ENCODE measurements around the gene CPNE4.
"Not testable (repeated sequence)": the region's sequence is repeated elsewhere in the genome, so short reads cannot be mapped to it uniquely, and the experiment has no call there.

Gene CPNE4

GRCh38 chr3:131957511-131957910 lies 77.3 kb downstream of the CPNE4 start:
- DNase-seq, result no peak

GRCh38 chr3:131948806-131949205 lies 86.0 kb downstream of the CPNE4 start:
- no peak for DNase-seq

DNA sequence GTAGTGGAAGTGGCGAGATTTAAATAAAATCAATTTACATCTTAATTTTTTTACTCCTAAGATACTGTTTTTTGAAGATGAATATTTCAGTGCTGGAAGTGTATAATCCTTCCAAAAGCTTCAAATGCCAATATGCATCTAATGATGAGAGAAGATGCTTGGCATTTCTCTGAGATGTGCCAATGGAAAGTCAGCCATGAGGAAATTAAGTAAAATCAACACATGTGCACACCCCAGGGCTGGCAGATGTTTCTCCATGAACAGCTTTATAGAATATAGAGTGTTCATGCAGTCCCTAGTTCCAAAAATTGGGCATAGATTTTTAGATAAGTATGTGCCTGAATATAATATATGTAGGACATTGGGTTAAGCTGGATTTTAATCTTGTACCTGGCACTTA lies 90.1 kb downstream of the CPNE4 start:
- DNase-seq, result no peak

GRCh38 chr3:131933665-131934064 lies 101.1 kb downstream of the CPNE4 start:
- no peak for DNase-seq

DNA sequence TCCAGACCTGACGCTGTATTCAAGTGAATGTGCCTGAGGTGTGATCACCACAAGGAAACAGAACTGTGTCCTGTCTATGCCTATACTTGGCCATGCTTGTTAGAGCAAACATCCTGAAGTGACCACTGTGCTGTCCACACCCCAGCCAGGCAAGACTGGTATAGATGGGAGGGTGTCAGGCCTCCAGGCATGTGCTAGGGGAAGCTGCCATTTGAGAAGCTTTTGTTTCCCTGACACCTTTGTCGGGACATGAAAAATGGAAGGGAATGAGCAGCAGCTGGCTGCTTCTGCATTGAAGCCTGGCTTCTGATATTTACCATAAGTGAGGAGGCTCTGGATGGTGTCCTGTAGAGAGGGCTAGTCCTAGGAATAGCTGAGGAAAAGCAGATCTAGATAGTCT lies 106.2 kb downstream of the CPNE4 start:
- DNase-seq, result no peak

DNA sequence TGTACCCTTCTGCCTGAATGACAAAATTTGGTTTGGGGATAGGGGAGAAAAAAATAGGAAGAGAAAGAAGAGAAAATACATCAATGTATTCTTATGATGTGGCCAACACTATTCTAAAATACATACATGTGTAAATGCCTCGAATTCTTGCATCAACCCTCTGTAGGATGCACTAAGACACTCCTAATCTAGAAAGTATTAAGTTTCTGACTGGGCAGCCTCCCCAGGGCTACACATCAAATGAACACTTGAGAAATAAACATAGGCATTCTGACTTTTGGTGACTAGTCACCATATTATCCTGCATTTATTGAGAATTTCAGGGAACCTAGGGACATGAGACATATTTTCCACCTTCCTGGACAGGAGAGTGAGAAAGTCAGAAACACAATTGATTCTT lies 109.2 kb downstream of the CPNE4 start:
- DNase-seq, result no peak

DNA sequence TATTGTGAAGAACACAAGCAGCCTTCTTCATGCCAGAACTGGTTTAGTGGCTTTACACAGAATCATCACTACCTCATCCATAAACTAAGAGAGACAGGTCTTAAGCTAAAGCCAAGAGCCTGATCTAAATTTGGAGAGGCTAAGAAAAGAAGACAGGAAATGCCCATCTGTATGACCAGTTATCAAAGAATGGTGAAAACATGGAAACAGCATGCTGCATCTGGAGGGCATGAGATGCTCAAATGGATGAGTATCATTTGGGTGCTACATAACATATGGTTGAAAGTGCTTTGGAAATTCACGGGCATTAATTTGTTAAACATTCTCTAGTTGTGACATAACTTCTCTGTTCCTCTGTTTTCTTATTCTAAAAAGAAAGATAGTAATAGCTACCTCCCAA lies 112.5 kb downstream of the CPNE4 start:
- no peak for DNase-seq

DNA sequence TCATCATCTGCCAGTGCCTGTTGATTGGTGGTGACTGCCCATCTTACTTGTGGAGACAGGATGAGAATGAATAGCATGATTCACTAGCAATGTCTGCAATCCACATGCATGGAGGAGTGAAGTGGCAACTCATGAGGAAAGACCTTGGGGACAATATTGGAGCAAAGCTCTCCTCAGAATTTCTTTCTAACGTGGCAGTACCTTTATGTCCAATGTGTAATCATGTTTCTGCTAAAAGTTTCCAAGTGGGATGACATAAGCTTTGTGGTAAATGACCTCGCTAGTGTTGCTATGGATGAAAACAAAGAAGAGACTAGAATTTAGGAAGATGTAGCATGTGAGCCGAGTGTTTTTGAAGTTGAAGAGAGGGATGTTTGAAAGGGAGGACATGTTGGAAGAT lies 117.8 kb downstream of the CPNE4 start:
- DNase-seq, result no peak

DNA sequence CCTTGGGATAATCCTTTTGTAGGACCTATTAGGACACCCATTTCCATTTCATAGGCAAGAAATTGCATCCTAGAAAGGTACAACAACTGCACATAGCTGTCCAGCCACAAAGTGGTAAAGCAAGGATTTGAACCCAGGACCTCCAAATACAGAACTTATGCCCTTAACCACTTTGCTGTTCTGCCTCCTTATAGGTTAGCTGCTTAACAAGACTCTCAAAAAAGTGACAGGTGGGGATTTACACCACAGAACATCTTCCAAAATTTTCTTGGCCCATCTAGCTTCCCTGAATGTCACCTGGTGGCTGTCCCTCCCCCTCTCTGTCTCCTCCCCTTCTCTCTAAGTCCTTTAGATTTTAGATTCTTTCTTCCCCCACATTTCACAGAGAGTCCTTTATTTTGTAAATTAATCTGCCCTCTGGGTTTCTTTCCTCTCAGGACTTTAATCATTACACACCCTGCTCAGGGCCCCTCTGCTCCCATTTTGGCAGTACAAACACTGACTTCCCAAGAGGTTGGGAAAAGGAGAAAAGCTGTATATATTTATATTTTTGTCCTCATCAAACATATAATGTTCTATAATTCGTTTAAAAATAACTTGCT lies 120.6 kb downstream of the CPNE4 start:
- DNase-seq, result no peak

DNA sequence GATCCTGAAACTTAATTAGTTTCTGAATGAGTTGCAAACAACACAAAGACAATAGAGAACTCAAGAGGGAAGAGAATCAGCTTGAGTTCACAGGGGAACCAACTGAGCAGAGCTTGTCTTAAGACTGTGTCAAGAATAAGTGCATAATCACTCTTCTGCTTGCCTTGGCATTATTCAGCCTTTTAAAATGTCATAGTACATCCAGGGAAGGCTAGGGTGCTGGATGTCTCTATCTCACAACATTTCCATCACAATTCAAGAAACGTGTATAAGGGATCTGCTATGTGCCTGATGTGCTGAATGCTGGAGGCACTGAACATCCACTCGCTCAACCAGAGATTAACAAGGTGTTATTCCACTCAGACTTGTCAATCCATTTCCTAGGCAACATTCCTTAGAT lies 122.6 kb downstream of the CPNE4 start:
- no peak for DNase-seq

DNA sequence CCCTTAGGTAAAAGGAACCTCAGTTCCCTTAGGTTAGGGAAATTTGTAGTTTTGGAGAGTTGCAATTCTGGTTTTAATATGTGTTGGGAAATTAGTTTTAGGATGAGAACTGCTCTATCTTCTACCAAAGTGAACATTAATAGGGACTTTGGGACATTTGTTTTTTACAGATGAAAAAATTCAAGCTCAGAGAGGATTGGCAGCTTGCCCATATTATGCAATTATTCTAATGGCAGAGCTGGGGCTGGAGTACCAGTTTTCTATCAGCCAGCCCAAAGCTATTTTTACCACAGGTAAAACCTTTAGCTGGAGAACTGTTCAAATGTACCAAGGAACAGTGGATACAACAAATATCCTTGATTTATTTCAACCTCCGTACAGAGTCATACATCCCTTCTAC lies 127.0 kb downstream of the CPNE4 start:
- no peak for DNase-seq

- DNase-seq, result no peak
Observed at GRCh38 chr3:131903988-131904415, 130.8 kb downstream of the CPNE4 start.

GRCh38 chr3:131901686-131902085 lies 133.1 kb downstream of the CPNE4 start:
- no peak for DNase-seq

DNA sequence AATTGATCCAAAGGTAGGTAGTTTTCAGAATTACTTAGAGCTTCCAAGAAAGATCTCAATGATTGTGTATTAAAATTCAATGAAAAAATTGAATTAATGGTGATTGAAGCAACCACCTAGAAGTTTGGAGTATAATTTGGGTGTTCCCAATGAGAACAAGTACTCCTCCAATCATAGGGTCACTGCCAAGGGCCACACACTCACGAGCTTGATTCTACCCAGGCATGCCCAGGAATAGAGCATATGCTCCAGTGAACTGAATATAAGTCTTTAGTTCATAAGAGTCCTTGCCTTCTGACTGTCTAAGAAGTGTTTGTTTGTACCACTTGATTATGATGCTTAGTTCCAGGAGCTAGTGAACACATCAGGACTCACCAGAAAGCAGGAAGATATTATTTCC lies 133.9 kb downstream of the CPNE4 start:
- DNase-seq, result no peak

DNA sequence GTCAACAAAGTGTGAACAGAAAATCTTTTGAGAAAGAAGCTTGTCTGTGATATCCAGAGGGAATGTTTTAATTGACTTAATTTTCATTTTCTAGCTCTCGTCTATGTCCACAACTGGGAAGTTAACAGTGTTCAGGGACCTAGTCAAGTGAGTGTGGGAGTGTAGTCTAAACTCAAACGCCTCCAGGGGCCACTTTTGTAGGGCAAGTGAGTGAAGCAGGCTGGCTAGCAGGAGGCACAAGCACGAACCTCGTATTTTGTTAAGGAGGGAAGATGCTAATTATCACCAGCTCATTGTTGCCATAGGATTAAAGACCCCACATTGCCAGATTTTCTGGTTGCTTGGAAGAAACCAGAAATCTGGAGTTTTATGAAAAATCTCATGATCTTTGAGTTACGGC lies 135.8 kb downstream of the CPNE4 start:
- no peak for DNase-seq

DNA sequence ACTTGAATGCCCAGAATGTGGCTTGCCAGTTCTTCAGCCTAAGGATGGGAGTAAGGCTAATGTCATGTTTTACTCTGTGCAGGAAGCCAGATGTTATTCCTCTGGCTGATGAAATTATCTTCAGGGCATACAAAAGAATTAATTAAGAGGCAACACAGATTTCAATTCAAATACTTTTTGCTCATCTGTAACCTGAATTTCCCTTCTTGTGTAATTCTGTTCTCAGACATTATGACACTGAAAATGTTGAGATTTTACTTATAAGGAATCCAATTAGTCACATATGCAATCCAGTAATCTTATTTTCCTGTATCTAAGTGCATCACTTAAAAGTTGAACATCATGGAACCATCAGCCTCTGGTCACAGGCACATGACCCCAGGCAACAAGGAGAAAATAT lies 136.5 kb downstream of the CPNE4 start:
- no peak for DNase-seq

GRCh38 chr3:131896285-131896684 lies 138.5 kb downstream of the CPNE4 start:
- DNase-seq, result no peak

- DNase-seq, result no peak
Observed at GRCh38 chr3:131895766-131896165, 139.0 kb downstream of the CPNE4 start.

DNA sequence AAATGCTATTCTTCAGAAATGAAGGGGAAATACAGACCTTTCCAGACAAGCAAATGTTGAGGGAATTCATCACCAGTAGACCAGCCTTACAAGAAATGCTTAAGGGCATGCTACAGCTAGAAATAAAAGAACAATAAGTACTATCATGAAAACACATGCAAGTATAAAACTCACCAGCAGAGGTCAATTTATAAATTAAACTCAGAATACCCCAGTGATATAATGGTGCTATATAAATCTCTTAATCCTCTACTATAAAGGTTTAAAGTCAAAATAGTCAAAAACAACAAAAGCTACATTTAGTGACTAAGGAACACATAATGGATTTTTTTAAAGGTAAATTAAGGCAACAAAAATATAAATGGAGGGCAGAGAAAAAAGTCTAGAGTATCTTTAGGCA lies 142.5 kb downstream of the CPNE4 start:
- DNase-seq, result no peak

DNA sequence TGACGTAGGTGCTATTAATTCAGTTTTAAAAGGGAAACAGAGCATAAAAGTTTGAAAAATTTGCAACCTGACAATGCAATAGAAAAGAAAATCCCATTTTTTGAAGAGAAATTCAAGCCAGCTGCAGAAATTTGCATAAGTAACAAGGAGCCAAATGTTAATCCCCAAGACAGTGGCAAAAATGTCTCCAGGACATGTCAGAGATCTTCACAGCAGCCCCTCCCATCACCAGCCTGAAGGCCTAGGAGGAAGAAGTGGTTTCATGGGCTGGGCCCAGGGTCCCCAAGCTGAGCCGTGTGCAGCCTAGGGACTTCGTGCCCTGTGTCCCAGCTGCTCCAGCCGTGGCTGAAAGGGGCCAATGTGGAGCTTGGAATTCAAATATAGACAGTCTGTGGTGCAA lies 148.9 kb downstream of the CPNE4 start:
- not testable (repeated sequence) for DNase-seq

- no peak for DNase-seq
Observed at GRCh38 chr3:131883711-131884407, 151.0 kb downstream of the CPNE4 start.

DNA sequence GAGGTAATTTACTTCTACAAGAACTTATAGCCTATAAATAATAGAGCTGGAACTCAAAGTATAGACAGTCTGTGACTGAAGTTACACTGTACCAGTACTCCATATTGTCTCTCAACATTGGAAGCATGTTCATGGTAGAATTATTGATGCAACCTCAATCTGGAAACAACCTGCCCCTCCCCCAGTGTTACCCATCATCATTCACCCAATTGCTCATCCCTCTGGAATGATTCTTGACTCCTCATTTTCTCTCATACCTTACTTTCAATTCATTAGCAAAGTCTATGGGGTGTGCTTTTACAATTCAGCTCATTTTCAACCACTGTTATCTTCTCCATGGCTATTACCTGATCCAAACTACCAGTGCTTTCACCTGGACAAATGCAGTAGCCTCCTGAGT lies 151.7 kb downstream of the CPNE4 start:
- no peak for DNase-seq

DNA sequence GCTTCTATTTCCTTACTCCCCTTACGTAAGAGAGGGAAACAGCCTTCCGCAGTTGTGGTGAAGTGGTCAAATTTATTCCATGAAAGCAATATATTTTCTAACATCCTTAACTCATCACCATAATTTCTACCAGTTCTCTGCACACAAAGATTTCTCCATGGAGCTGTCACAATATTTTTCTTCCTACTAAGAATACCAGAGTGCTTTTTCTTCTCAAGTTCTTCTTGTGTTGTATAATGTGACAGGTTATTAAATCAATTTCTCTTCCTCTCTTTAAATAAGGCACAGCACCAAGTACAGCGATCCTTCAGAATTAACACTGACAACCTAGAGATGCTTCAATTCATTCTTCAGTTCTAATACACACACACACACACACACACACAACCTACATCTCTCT lies 153.0 kb downstream of the CPNE4 start:
- no peak for DNase-seq

- no peak for DNase-seq
Observed at GRCh38 chr3:131880948-131881347, 153.9 kb downstream of the CPNE4 start.

GRCh38 chr3:131868203-131868602 lies 166.6 kb downstream of the CPNE4 start:
- no peak for DNase-seq

All from activated CD4-positive, alpha-beta T cell treated with anti-CD3 and anti-CD28 coated beads for 1 hour (primary cell).